ENCODE results near the gene PRKCG.
A peak's percentile ranks its signal among the peaks of the same experiment; 100 is the strongest.
"Not testable (repeated sequence)": the region's sequence is repeated elsewhere in the genome, so short reads cannot be mapped to it uniquely, and the experiment has no call there.

PRKCG gene

GRCh38 chr19:53944933-53945332 is 62.9 kb downstream of the PRKCG start:
- DNase-seq (ENCODE audit: low read depth): no peak

- DNase-seq (ENCODE audit: low read depth): peak; percentile 29
These were observed 63.4 kb downstream of the PRKCG start for GRCh38 chr19:53945441-53945840.

GRCh38 chr19:53945998-53946397 is 64.0 kb downstream of the PRKCG start:
- DNase-seq (ENCODE audit: low read depth): no peak

GRCh38 chr19:53947624-53948023 is 65.6 kb downstream of the PRKCG start:
- DNase-seq (ENCODE audit: low read depth): no peak

- DNase-seq (ENCODE audit: low read depth): not testable (repeated sequence)
These were observed 66.6 kb downstream of the PRKCG start for GRCh38 chr19:53948611-53949010.

- DNase-seq (ENCODE audit: low read depth): no peak
These were observed 69.4 kb downstream of the PRKCG start for GRCh38 chr19:53951436-53951835.

GRCh38 chr19:53951947-53952346 is 70.0 kb downstream of the PRKCG start:
- no peak for DNase-seq (ENCODE audit: low read depth)

- DNase-seq (ENCODE audit: low read depth): no peak
These were observed 71.4 kb downstream of the PRKCG start for GRCh38 chr19:53953383-53953782.
